ENCODE results near the gene SPINT2.
A peak's percentile ranks its signal among the peaks of the same experiment; 100 is the strongest.
"Not testable (repeated sequence)": the region's sequence is repeated elsewhere in the genome, so short reads cannot be mapped to it uniquely, and the experiment has no call there.

Gene SPINT2

GRCh38 chr19:38239816-38240215 lies 24.6 kb upstream of the SPINT2 start:
- DNase-seq (ENCODE audit: low read depth in 2 of 2), result no peak

- DNase-seq (ENCODE audit: low read depth in 2 of 2), result no peak
Measured at GRCh38 chr19:38243279-38243673, 21.1 kb upstream of the SPINT2 start.

DNA sequence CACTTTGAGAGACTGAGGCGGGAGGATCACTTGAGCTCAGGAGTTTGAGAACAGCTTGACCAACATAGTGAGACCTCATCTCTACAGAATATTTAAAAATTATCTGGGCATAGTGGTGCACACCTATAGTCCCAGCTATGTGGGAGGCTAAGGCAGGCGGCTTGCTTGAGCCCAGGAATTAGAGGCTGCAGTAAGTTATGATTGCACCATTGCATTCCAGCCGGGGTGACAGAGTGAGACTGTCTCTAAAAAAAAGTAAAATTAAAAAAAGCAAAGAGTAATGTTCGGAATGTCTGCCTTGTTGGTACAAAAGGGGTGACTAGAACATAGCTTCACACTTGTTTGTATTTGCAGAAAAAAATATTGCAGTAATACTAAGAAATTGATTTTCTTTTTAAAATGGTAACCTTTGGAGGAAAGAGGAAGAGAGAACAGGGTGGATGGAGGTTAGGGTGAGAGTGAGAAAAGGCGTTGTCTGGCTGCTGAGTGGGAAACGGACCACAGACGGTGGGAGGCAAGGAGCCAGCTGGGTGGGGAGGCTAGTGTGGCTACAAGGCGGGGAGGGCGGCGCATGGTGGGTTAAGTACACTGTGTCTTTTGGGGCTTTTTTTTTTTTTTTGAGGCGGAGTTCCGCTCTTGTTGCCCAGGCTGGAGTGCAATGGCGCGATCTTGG lies 18.4 kb upstream of the SPINT2 start:
- no peak for DNase-seq (ENCODE audit: low read depth in 2 of 2)

- DNase-seq (ENCODE audit: low read depth in 2 of 2), result no peak
Measured at GRCh38 chr19:38247126-38247525, 17.2 kb upstream of the SPINT2 start.

GRCh38 chr19:38247734-38248268 lies 16.6 kb upstream of the SPINT2 start:
- no peak for DNase-seq (ENCODE audit: low read depth in 2 of 2)

- no peak for DNase-seq (ENCODE audit: low read depth in 2 of 2)
Measured at GRCh38 chr19:38248421-38248820, 16.0 kb upstream of the SPINT2 start.

DNA sequence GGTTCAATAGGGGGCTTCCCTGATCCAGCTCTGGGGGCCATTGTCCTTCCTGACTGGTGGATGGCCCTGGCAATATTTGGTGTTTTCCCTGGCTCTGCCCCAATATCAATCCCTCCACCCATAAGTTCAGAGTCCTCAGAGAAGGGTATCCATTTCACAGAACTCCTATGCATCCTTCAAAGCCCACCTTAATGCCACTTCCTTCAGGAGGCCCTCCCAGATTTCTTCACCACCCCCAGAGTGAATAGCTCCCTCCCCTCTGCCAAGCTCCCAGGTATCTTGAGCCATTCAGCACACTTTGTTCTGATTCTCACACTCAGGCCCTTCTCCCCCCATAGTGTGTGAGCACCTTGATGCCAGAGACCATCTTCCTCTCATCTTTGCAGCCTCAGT lies 13.9 kb upstream of the SPINT2 start:
- no peak for DNase-seq (ENCODE audit: low read depth in 2 of 2)

GRCh38 chr19:38250821-38251563 lies 13.4 kb upstream of the SPINT2 start:
- DNase-seq (ENCODE audit: low read depth in 2 of 2), result no peak

DNA sequence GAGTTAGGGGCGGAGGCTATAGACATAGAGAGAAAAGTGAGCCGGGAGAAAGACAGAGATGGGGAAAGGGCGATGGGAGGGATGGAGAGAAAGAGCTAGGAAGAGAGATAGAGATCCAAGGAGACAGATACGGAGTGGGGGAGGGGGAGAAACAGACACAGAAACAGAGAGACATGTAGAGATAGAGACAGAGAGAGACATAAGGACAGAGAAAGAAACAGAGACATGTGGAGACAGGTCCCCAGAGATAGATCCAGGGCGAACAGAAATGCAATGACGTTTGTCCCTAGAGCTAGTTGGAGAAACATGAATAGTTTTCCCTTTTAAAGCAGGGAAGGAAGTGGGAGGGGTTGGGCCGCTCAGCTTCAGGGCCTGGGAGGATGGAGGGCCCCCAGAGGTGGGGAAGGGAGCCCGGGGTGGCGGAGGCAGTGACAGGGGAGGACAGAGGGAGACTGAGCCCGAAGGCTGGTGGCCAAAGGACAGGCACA lies 12.8 kb upstream of the SPINT2 start:
- no peak for DNase-seq (ENCODE audit: low read depth in 2 of 2)

GRCh38 chr19:38252385-38252784 lies 12.0 kb upstream of the SPINT2 start:
- no peak for DNase-seq (ENCODE audit: low read depth in 2 of 2)

- DNase-seq (ENCODE audit: low read depth in 2 of 2), result no peak
Measured at GRCh38 chr19:38252941-38253691, 11.3 kb upstream of the SPINT2 start.

GRCh38 chr19:38253788-38254187 lies 10.6 kb upstream of the SPINT2 start:
- DNase-seq (ENCODE audit: low read depth in 2 of 2), result no peak

DNA sequence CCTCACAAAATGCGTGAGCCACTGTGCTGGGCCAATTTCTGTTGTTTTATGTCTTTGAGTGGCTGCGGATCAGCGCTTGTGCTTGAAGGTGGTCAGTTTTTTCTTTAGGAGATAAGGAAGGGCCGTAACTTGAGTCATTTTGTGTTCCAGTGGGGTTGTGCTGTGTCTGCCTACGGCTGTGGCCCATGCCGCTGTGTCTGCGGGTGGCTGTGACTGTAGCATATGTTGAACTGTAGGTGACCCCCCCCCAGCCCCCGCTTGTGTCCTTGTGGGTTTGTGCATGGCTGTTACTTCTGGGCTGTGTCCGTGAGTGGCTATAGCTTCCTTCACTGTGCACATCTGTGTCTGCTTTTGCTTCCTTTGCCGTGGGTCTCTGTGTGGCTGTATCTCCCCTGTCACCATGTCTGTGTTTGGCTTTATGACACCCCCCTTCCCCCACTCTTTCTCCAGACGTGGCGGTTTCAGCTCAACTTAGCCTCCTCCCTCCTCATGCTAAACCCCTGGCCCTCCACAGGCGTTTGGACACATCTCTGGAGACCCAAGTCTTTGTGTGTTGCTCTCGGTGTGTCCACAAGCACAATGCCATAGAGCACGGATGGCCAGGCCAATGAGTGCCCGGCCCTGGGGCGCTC lies 8.9 kb upstream of the SPINT2 start:
- DNase-seq (ENCODE audit: low read depth in 2 of 2), result no peak

- not testable (repeated sequence) for DNase-seq (ENCODE audit: low read depth in 2 of 2)
Measured at GRCh38 chr19:38261942-38262341, 2.4 kb upstream of the SPINT2 start.

DNA sequence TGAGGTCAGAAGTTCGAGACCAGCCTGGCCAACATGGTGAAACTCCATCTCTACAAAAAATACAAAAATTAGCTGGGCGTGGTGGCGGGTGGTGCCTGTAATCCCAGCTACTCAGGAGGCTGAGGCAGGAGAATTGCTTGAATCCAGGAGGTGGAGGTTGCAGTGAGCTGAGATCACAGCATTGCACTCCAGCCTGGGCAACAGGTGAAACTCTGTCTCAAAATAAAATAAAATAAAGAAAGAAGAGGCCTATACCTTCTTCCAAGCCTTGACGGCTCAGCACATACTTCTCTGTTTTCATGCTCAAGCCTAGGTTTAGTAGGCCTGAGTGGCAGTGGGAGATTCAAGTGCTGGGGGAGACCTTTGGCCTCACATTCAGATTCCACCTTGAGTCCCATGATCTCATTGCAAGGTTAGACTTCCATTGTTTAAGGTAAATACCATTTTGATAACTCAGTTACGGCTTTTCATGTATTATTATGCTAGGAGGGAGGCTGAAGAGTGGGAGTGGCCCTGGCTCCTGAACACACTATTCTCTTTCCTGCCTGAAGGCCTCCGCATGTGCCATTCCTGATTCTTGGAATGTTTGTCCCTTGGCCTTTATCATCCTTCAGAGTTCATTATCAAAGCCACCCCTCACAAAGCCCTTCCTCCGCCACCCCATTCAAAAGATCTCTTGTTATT lies 1.6 kb upstream of the SPINT2 start:
- DNase-seq (ENCODE audit: low read depth in 2 of 2), result no peak

GRCh38 chr19:38263689-38264485 lies 486 bp upstream of the SPINT2 start:
- DNase-seq (ENCODE audit: low read depth in 2 of 2), result peak; percentile 45 to 76

GRCh38 chr19:38265213-38265861 lies 964 bp downstream of the SPINT2 start:
- no peak for DNase-seq (ENCODE audit: low read depth in 2 of 2)

GRCh38 chr19:38265921-38266429 lies 1.6 kb downstream of the SPINT2 start:
- no peak for DNase-seq (ENCODE audit: low read depth in 2 of 2)

DNA sequence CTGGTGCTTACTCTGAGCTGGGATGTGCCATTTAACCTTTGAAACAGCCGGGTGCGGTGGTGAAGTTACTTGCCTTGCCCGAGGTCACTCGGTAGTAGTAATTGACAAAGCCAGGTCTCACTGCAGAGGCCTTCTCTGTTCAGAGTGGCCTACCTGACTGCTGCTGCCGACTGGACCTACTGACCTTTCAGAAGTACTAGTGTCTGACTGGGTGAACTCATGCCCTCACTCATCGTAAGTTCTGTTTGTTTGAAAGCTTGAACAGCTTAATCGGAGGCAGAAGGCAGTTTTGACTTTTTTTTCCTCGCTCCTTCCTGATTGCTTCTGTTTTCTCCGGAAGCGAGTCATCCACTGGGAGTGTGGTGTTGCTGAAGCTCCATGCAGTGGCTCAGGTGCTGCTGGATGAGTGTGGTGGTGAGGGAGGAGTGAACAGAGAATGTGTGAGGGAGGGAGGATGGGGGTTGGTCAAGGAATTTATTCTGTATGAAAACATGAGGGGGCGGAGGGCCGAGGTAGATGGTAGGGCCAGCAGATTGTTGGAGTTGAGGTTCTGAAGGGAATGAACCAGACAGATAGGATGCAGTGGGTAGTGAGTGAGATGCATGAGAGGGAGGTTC lies 2.7 kb downstream of the SPINT2 start:
- DNase-seq (ENCODE audit: low read depth in 2 of 2), result no peak

Data from stimulated activated CD8-positive, alpha-beta memory T cell treated with anti-CD3 and anti-CD28 coated beads, Interleukin-2, amount 100 ng/mL, for 48 hours (primary cell).